Measurements from ENCODE around the gene PALLD.

- TF ChIP-seq, protein P1, sequence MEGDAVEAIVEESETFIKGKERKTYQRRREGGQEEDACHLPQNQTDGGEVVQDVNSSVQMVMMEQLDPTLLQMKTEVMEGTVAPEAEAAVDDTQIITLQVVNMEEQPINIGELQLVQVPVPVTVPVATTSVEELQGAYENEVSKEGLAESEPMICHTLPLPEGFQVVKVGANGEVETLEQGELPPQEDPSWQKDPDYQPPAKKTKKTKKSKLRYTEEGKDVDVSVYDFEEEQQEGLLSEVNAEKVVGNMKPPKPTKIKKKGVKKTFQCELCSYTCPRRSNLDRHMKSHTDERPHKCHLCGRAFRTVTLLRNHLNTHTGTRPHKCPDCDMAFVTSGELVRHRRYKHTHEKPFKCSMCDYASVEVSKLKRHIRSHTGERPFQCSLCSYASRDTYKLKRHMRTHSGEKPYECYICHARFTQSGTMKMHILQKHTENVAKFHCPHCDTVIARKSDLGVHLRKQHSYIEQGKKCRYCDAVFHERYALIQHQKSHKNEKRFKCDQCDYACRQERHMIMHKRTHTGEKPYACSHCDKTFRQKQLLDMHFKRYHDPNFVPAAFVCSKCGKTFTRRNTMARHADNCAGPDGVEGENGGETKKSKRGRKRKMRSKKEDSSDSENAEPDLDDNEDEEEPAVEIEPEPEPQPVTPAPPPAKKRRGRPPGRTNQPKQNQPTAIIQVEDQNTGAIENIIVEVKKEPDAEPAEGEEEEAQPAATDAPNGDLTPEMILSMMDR (IDR thresholded peaks at IDR 0.05) = no peak
- no peak for TF ChIP-seq EP300 (IDR thresholded peaks at IDR 0.05)
Observed at GRCh38 chr4:168805341-168805740, 308.5 kb downstream of the PALLD start.
